Esophagus muscularis mucosa (tissue), 4 donors: Measurements from ENCODE around the gene MAML3.

Experiments used
- CTCF ChIP-seq, 3 experiments: fragments of 200-600 bp in 2 of 3; fragments of 450-650 bp in 1 of 3; sonication (generic) in 2 of 3; IDR thresholded peaks; one replicate each; pipeline ENCODE4 v1.5.1; 2017 to 2019; ENCODE audit warnings: antibody characterized with exemption in 3 of 3, mild to moderate bottlenecking in 2 of 3, moderate library complexity in 1 of 3
- EP300 ChIP-seq: sonication (generic); formaldehyde crosslinking; IDR thresholded peaks from one replicate; pipeline ENCODE4 v1.6.1; 2017; ENCODE audit warnings: antibody characterized with exemption
- POLR2A ChIP-seq: fragments of 450-650 bp; IDR thresholded peaks from one replicate; pipeline ENCODE4 v1.6.1; 2017; ENCODE audit warnings: antibody characterized with exemption, moderate library complexity, mild to moderate bottlenecking, low read depth
- POLR2AphosphoS5 ChIP-seq, 2 donors: sonication (generic); formaldehyde crosslinking; IDR thresholded peaks; one replicate each; pipeline ENCODE4 v1.6.1; 2017; ENCODE audit warnings: antibody characterized with exemption in 2 of 2

GRCh38 chr4:139913995-139914598 is 239.9 kb downstream of the MAML3 start:
- TF ChIP-seq CTCF (IDR thresholded peaks at IDR 0.05) (no peak), POLR2A (no peak), EP300 (no peak), POLR2AphosphoS5 (IDR thresholded peaks at IDR 0.05) (no peak)
